PC-3 (cell line): ENCODE results near the gene ABRACL.
"Not testable (repeated sequence)": the region's sequence is repeated elsewhere in the genome, so short reads cannot be mapped to it uniquely, and the experiment has no call there.

Experiments
- EZH2 ChIP-seq: fragments of 300-600 bp; sonication (generic); IDR thresholded peaks from one replicate; pipeline ENCODE4 v1.6.1; 2017; ENCODE audit warnings: antibody characterized with exemption, mild to moderate bottlenecking, low read length; ENCODE audit not compliant: unreplicated experiment
- EZH2phosphoT487 ChIP-seq: fragments of 300-600 bp; sonication (generic); IDR thresholded peaks from 2 replicates; pipeline ENCODE4 v1.6.1; 2018; ENCODE audit warnings: mild to moderate bottlenecking, antibody characterized with exemption, low read length, borderline replicate concordance
- TF ChIP-seq, protein P1 (sequence below): fragments of 300-600 bp; sonication (generic); conservative IDR thresholded peaks from 2 replicates; pipeline ENCODE4 v1.5.1; 2017; ENCODE audit warnings: antibody characterized with exemption, low read depth, mild to moderate bottlenecking, low read length

DNA sequence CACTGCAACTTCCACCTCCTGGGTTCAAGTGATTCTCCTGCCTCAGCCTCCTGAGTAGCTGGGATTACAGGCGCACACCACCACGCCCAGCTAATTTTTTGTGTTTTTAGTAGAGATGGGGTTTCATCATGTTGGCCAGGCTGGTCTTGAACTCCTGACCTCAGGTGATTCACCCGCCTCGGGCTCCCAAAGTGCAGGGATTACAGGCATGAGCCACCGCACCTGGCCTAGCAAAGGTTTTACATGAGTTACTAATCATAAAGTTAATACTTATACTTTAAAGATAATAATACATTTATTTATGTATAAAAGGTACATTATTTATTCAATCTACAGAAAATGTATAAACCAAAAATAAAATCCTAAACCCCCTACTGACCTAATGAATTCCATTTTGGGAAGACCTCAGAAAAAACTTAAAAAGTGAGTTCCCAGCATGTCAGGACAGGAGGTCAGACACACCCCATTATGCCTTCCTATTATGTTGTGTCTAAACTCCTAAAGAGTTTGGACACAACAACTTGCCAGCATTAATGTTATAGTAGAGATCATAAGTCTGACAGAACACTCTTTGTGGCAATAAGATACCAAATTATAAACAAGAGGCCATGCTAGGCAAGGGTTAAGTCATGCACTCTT is 21.7 kb downstream of the ABRACL start:
- TF ChIP-seq, protein P1, sequence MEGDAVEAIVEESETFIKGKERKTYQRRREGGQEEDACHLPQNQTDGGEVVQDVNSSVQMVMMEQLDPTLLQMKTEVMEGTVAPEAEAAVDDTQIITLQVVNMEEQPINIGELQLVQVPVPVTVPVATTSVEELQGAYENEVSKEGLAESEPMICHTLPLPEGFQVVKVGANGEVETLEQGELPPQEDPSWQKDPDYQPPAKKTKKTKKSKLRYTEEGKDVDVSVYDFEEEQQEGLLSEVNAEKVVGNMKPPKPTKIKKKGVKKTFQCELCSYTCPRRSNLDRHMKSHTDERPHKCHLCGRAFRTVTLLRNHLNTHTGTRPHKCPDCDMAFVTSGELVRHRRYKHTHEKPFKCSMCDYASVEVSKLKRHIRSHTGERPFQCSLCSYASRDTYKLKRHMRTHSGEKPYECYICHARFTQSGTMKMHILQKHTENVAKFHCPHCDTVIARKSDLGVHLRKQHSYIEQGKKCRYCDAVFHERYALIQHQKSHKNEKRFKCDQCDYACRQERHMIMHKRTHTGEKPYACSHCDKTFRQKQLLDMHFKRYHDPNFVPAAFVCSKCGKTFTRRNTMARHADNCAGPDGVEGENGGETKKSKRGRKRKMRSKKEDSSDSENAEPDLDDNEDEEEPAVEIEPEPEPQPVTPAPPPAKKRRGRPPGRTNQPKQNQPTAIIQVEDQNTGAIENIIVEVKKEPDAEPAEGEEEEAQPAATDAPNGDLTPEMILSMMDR: not testable (repeated sequence)
- not testable (repeated sequence) for TF ChIP-seq EZH2, EZH2phosphoT487
